H1 (cell line): Measurements from ENCODE around the gene GALT. TPM values are rescaled to one million over a fixed set of nuclear protein-coding genes. Genes with fewer than 3 reads are reported as not detected.
A peak's percentile ranks its signal among the peaks of the same experiment; 100 is the strongest.

Experiments
- SAP30 ChIP-seq: fragments of 300-600 bp; sonication (generic); IDR thresholded peaks from 2 replicates; pipeline ENCODE4 v1.7.1; 2012; ENCODE audit warnings: low read length, moderate library complexity, mild to moderate bottlenecking, inconsistent platforms; ENCODE audit not compliant: insufficient read depth, insufficient replicate concordance
- polyA plus RNA-seq, 7 experiments: library from polyadenylated mRNA; depleted of rRNA in 3 of 7; stranded (reverse) in 5 of 7; unstranded in 2 of 7; fragments of >200 nt in 5 of 7; fragments of 200-250 nt in 2 of 7; gene quantifications; 1 replicate in 5 of 7; 2 replicates in 1 of 7; 4 replicates in 1 of 7; pipeline versions ENCODE4 v1.2.1 to v1.2.3, GENCODE V29; 2011 to 2013; ENCODE audit warnings: missing spikeins in 2 of 7, mixed read lengths in 2 of 7
- total RNA-seq: library from RNA; stranded (reverse); fragmentation: NEBNext Ultra II Directional; extraction: Animal tissue kit (Norgen Biotek cat#: 25700); gene quantifications from 2 replicates; pipeline ENCODE4 v1.2.1, GENCODE V29; 2021

GALT gene
- total and polyA plus RNA-seq, 2 of the 8 experiments (the other 6 are each of a cell fraction or from before 2014, with no cell fraction given), result 21.9 to 50.6 TPM

- TF ChIP-seq SAP30, result peak; percentile 2
Observed at GRCh38 chr9:34665067-34665380, 18.5 kb downstream of the GALT start (continued).
